CD14-positive monocyte (primary cell): ENCODE data around the gene HBG2. TPM values are rescaled to one million over a fixed set of nuclear protein-coding genes. Genes with fewer than 3 reads are reported as not detected.

Source experiments
- DNase-seq, 3 donors: peaks; one replicate each; pipeline ENCODE4 v3.0.0-alpha.2; 2011 to 2022
- H2AFZ ChIP-seq: 2 replicates; pipeline ENCODE4 v1.6.0; 2012; ENCODE audit warnings: mild to moderate bottlenecking, low read depth, low read length, inconsistent platforms; ENCODE audit not compliant: insufficient read depth, poor library complexity, severe bottlenecking
- H3K27ac ChIP-seq, 2 donors: 1 replicate in 1 of 2; 2 replicates in 1 of 2; pipeline ENCODE4 v1.5.1; 2012 to 2013; ENCODE audit warnings: low read length in 2 of 2, control low read depth in 1 of 2, inconsistent platforms in 1 of 2, low read depth in 1 of 2, mild to moderate bottlenecking in 1 of 2
- H3K27me3 ChIP-seq, 2 donors: one replicate each; pipeline versions ENCODE4 v1.6.0 to v1.6.1; 2011 to 2013; ENCODE audit warnings: low read length in 2 of 2; ENCODE audit not compliant: control insufficient read depth in 2 of 2, insufficient read depth in 2 of 2
- H3K36me3 ChIP-seq, 2 donors: replicated peaks in 1 of 2; 1 replicate in 1 of 2; 2 replicates in 1 of 2; pipeline versions ENCODE4 v1.5.1 to v1.6.1; 2012 to 2013; ENCODE audit warnings: low read length in 2 of 2, control low read depth in 1 of 2, inconsistent platforms in 1 of 2, mild to moderate bottlenecking in 1 of 2; ENCODE audit not compliant: insufficient read depth in 2 of 2, control insufficient read depth in 1 of 2
- H3K4me1 ChIP-seq, 2 donors: 1 replicate in 1 of 2; 2 replicates in 1 of 2; pipeline versions ENCODE4 v1.5.1 to v1.6.1; 2012 to 2013; ENCODE audit warnings: low read length in 2 of 2, control low read depth in 1 of 2, inconsistent platforms in 1 of 2, mild to moderate bottlenecking in 1 of 2, moderate library complexity in 1 of 2; ENCODE audit not compliant: insufficient read depth in 2 of 2, control insufficient read depth in 1 of 2
- H3K4me2 ChIP-seq: replicated peaks from 2 replicates; pipeline ENCODE3; 2012; ENCODE audit warnings: low read length, moderate library complexity, mild to moderate bottlenecking; ENCODE audit not compliant: poor library complexity, severe bottlenecking; ENCODE audit errors: extremely low read depth
- H3K4me3 ChIP-seq, 3 experiments: fragments of 200-600 bp in 1 of 3; sonication (generic) in 1 of 3; replicated peaks in 1 of 3; 1 replicate in 2 of 3; 2 replicates in 1 of 3; pipeline ENCODE4 v1.5.1; 2011 to 2013; ENCODE audit warnings: low read length in 3 of 3, mild to moderate bottlenecking in 3 of 3, control low read depth in 2 of 3, low read depth in 2 of 3, inconsistent platforms in 1 of 3, moderate library complexity in 1 of 3
- H3K79me2 ChIP-seq: 2 replicates; pipeline ENCODE4 v1.6.0; 2012; ENCODE audit warnings: mild to moderate bottlenecking, control low read depth, inconsistent platforms, low read length, moderate library complexity; ENCODE audit not compliant: insufficient read depth
- H3K9ac ChIP-seq: 2 replicates; pipeline ENCODE4 v1.6.0; 2017; ENCODE audit warnings: low read length, mild to moderate bottlenecking; ENCODE audit not compliant: insufficient read depth, poor library complexity, severe bottlenecking
- H3K9me3 ChIP-seq, 2 donors: replicated peaks in 1 of 2; 1 replicate in 1 of 2; 2 replicates in 1 of 2; pipeline versions ENCODE4 v1.5.1 to v1.6.1; 2012 to 2013; ENCODE audit warnings: low read length in 2 of 2, control low read depth in 1 of 2; ENCODE audit not compliant: control insufficient read depth in 1 of 2, insufficient read depth in 1 of 2
- H4K20me1 ChIP-seq: 2 replicates; pipeline ENCODE4 v1.6.0; 2012; ENCODE audit warnings: mild to moderate bottlenecking, low read length, control low read depth, moderate library complexity; ENCODE audit not compliant: insufficient read depth
- H3K27ac Mint-ChIP-seq, 7 donors: one replicate each; pipeline ENCODE4 v1.8.0; 2020; ENCODE audit warnings: mild to moderate bottlenecking in 7 of 7, mixed read lengths in 7 of 7, moderate library complexity in 6 of 7, inconsistent platforms in 2 of 7
- H3K27me3 Mint-ChIP-seq, 3 donors: one replicate each; pipeline ENCODE4 v1.8.0; 2021 to 2022; ENCODE audit warnings: low read depth in 3 of 3, mild to moderate bottlenecking in 3 of 3, mixed read lengths in 3 of 3, moderate library complexity in 3 of 3, inconsistent platforms in 1 of 3
- H3K36me3 Mint-ChIP-seq, 2 donors: one replicate each; pipeline ENCODE4 v1.8.0; 2020; ENCODE audit warnings: mixed read lengths in 2 of 2, inconsistent platforms in 1 of 2, mild to moderate bottlenecking in 1 of 2
- H3K4me1 Mint-ChIP-seq: one replicate; pipeline ENCODE4 v1.8.0; 2020; ENCODE audit warnings: mild to moderate bottlenecking, mixed read lengths
- H3K4me3 Mint-ChIP-seq, 2 donors: one replicate each; pipeline ENCODE4 v1.8.0; 2020; ENCODE audit warnings: mild to moderate bottlenecking in 2 of 2, mixed read lengths in 2 of 2, moderate library complexity in 1 of 2
- H3K9me3 Mint-ChIP-seq, 7 donors: one replicate each; pipeline ENCODE4 v1.8.0; 2020 to 2022; ENCODE audit warnings: mixed read lengths in 7 of 7, mild to moderate bottlenecking in 6 of 7, moderate library complexity in 6 of 7, inconsistent platforms in 2 of 7
- CTCF ChIP-seq: fragments of 200-600 bp; IDR thresholded peaks from one replicate; pipeline ENCODE4 v1.8.0; 2022; ENCODE audit warnings: antibody characterized with exemption, mild to moderate bottlenecking
- WGBS: methylation state at CpG from one replicate; pipeline ENCODE4 v1.1.5; 2013; ENCODE audit warnings: missing lambda C conversion rate; ENCODE audit not compliant: insufficient coverage; 5-methylcytosine and 5-hydroxymethylcytosine counted together
- intact Hi-C, 2 donors: fragments of 100-400 bp; cut with micrococcal nuclease; formaldehyde crosslinking; loops; one replicate each; pipeline versions ENCODE4 v1.15.0 to v1.15.1; 2023
- polyA plus RNA-seq, 3 donors: library from polyadenylated mRNA; depleted of rRNA in 1 of 3; unstranded in 2 of 3; stranded (reverse) in 1 of 3; fragments of 300-500 nt in 2 of 3; fragments of >200 nt in 1 of 3; fragmentation: Illumina TruSeq in 2 of 3; gene quantifications; 1 replicate in 2 of 3; 2 replicates in 1 of 3; pipeline ENCODE4 v1.2.3, GENCODE V29; 2012 to 2021

Gene HBG2
- polyA plus RNA-seq, 3 donors: 5.1 TPM; not detected in 2

DNA sequence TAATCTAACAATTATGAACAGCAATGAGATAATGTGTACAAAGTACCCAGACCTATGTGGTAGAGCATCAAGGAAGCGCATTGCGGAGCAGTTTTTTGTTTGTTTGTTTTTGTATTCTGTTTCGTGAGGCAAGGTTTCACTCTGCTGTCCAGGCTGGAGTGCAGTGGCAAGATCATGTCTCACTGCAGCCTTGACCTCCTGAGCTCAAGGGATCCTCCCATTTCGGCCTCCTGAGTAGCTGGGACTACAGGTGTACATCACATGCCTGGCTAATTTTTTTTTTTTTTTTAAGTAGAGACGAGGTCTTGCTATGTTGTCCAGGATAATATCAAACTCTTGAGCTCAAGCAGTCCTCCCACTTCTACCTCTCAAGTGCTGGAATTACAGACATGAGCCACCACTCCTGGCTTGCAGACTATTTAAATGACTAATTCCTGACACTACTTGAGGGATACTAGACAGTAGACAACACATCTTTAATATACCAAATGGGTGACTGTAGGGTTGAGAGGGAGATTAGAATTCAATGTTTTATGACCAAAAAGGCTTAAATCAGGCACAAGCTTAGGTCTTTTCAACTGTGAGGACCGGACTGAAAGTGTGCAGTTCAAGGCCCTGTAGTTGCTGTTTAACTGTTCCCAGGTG is 34.4 kb upstream of the HBG2 start:
- Mint-ChIP-seq H3K36me3 (no peaks in the 10 kb centered on the region), H3K27me3 (peaks cover 0 to 3% (median 0%) of the 10 kb centered on the region in 3 donors), H3K4me1 (no peaks in the 10 kb centered on the region), H3K27ac (no peak overlapping the region), H3K9me3 (peaks cover 0 to 3% (median 0%) of the 10 kb centered on the region in 7 donors), H3K4me3 (no peak overlapping the region)
- Histone ChIP-seq H3K4me1 (no peaks in the 10 kb centered on the region), H3K9ac (no peak overlapping the region), H3K79me2 (no peaks in the 10 kb centered on the region), H4K20me1 (no peaks in the 10 kb centered on the region), H3K27me3 (no peaks in the 10 kb centered on the region), H3K9me3 (no peaks in the 10 kb centered on the region), H2AFZ (no peak overlapping the region), H3K27ac (no peak overlapping the region), H3K4me3 (no peak overlapping the region), H3K36me3 (no peaks in the 10 kb centered on the region), H3K4me2 (no peak overlapping the region)
- DNase-seq: no peak
- intact Hi-C loops: no loop called here
- WGBS: 94% methylated on average over 5 of the region's 6 CpGs
- no peak for TF ChIP-seq CTCF

DNA sequence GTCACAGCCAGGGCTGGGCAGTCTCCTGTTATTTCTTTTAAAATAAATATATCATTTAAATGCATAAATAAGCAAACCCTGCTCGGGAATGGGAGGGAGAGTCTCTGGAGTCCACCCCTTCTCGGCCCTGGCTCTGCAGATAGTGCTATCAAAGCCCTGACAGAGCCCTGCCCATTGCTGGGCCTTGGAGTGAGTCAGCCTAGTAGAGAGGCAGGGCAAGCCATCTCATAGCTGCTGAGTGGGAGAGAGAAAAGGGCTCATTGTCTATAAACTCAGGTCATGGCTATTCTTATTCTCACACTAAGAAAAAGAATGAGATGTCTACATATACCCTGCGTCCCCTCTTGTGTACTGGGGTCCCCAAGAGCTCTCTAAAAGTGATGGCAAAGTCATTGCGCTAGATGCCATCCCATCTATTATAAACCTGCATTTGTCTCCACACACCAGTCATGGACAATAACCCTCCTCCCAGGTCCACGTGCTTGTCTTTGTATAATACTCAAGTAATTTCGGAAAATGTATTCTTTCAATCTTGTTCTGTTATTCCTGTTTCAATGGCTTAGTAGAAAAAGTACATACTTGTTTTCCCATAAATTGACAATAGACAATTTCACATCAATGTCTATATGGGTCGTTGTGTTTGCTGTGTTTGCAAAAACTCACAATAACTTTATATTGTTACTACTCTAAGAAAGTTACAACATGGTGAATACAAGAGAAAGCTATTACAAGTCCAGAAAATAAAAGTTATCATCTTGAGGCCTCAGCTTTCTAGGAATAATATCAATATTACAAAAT is 33.7 kb upstream of the HBG2 start:
- Mint-ChIP-seq H3K27ac (no peak overlapping the region), H3K27me3 (peaks cover 0 to 3% (median 0%) of the 10 kb centered on the region in 3 donors), H3K4me1 (no peaks in the 10 kb centered on the region), H3K9me3 (peaks cover 0 to 3% (median 1%) of the 10 kb centered on the region in 7 donors), H3K36me3 (no peaks in the 10 kb centered on the region), H3K4me3 (no peak overlapping the region)
- Histone ChIP-seq H3K79me2 (no peaks in the 10 kb centered on the region), H3K36me3 (no peaks in the 10 kb centered on the region), H3K4me3 (no peak overlapping the region), H3K4me2 (no peak overlapping the region), H2AFZ (no peak overlapping the region), H3K27me3 (no peaks in the 10 kb centered on the region), H3K27ac (no peak overlapping the region), H3K9me3 (no peaks in the 10 kb centered on the region), H4K20me1 (no peaks in the 10 kb centered on the region), H3K4me1 (no peaks in the 10 kb centered on the region), H3K9ac (no peak overlapping the region)
- intact Hi-C loops: no loop called here
- 88% methylated on average over 4 of the region's 7 CpGs for WGBS
- no peak for TF ChIP-seq CTCF
- no peak for DNase-seq
